K562 (cell line): Measurements from ENCODE around the gene PPP2R2B. TPM values are rescaled to one million over a fixed set of nuclear protein-coding genes. Genes with fewer than 3 reads are reported as not detected.

Source experiments
- ATAC-seq: fragments of 200-7000 bp; cut with Tn5 transposase; 3 replicates; pipeline ENCODE4 v1.9.1; 2020; ENCODE audit warnings: moderate library complexity
- BruUV-seq: library from RNA; stranded (reverse); fragments of 400-500 nt; replicated peaks from 2 replicates; lab custom pipeline; 2021; lab: Mats Ljungman, UMichigan
- CTCF ChIA-PET: fragments of 300-600 bp; formaldehyde crosslinking; extraction: SDS; loops from one replicate; lab custom pipeline; 2021; ENCODE audit warnings: low intra/inter-chr PET ratio; lab: Yijun Ruan, JAX
- POLR2A ChIA-PET: fragments of 300-600, 350-650 bp; sonication (Branson Sonifier 250); formaldehyde crosslinking; extraction: SDS; loops from one replicate; lab custom pipeline; 2021; ENCODE audit warnings: antibody characterized with exemption, inconsistent platforms; lab: Yijun Ruan, JAX
- DNase-seq, 4 experiments: peaks; one replicate each; pipeline versions ENCODE4 v3.0.0 to v3.0.0-alpha.2; 2011 to 2018; ENCODE audit warnings: low spot score in 3 of 4, mixed read lengths in 3 of 4; ENCODE audit errors: extremely low read depth in 1 of 4
- FAIRE-seq: peaks from 2 replicates; lab custom pipeline; 2011; peaks lifted over from hg19 to GRCh38; lab: Jason Lieb, UNC
- H2AFZ ChIP-seq: 2 replicates; pipeline ENCODE4 v1.6.0; 2011; ENCODE audit warnings: low read depth, low read length, control low read depth, inconsistent platforms
- H3K27ac ChIP-seq: fragments of 200-600 bp; 3 replicates; pipeline ENCODE4 v1.8.0; 2011; ENCODE audit warnings: low read depth, mild to moderate bottlenecking, control low read depth, inconsistent platforms, low read length, moderate library complexity, mixed read lengths; ENCODE audit errors: extremely low read depth
- H3K27me3 ChIP-seq, 2 experiments: fragments of 300-600 bp in 1 of 2; 2 replicates in 1 of 2; 3 replicates in 1 of 2; pipeline versions ENCODE4 v1.6.0 to v1.8.0; 2011; ENCODE audit warnings: inconsistent platforms in 2 of 2, low read length in 2 of 2, mild to moderate bottlenecking in 1 of 2, mixed read lengths in 1 of 2, moderate library complexity in 1 of 2; ENCODE audit not compliant: control insufficient read depth in 2 of 2, insufficient read depth in 2 of 2
- H3K36me3 ChIP-seq: fragments of 300-600 bp; 3 replicates; pipeline ENCODE4 v1.8.0; 2011; ENCODE audit warnings: mild to moderate bottlenecking, low read length, inconsistent platforms; ENCODE audit not compliant: control insufficient read depth, insufficient read depth
- H3K4me1 ChIP-seq, 2 experiments: fragments of 200-600 bp in 1 of 2; replicated peaks in 1 of 2; 2 replicates in 1 of 2; 3 replicates in 1 of 2; pipeline versions ENCODE4 v1.5.1 to v1.8.0; 2011; ENCODE audit warnings: inconsistent platforms in 2 of 2, low read length in 2 of 2, mild to moderate bottlenecking in 1 of 2, mixed read lengths in 1 of 2, moderate library complexity in 1 of 2; ENCODE audit not compliant: control insufficient read depth in 2 of 2, insufficient read depth in 2 of 2
- H3K4me2 ChIP-seq: 2 replicates; pipeline ENCODE4 v1.6.1; 2011; ENCODE audit warnings: low read length, control low read depth, inconsistent platforms, mixed read lengths; ENCODE audit not compliant: insufficient read depth
- H3K4me3 ChIP-seq: fragments of 200-600 bp; sonication (generic), shearing (Covaris generic); 2 replicates; pipeline ENCODE4 v1.5.1; 2016; ENCODE audit warnings: control low read depth, inconsistent platforms
- H3K79me2 ChIP-seq: fragments of 200-600 bp; 3 replicates; pipeline ENCODE4 v1.8.0; 2011; ENCODE audit warnings: low read length, inconsistent platforms; ENCODE audit not compliant: control insufficient read depth, insufficient read depth
- H3K9ac ChIP-seq, 2 experiments: 2 replicates each; pipeline versions ENCODE4 v1.6.0 to v1.6.1; 2011; ENCODE audit warnings: low read depth in 2 of 2, low read length in 2 of 2, control low read depth in 1 of 2, inconsistent platforms in 1 of 2, mild to moderate bottlenecking in 1 of 2, mixed read lengths in 1 of 2; ENCODE audit not compliant: insufficient read depth in 1 of 2
- H3K9me1 ChIP-seq: one replicate; pipeline ENCODE4 v1.6.0; 2011; ENCODE audit warnings: inconsistent platforms, mild to moderate bottlenecking, low read length, moderate library complexity; ENCODE audit not compliant: control insufficient read depth, insufficient read depth
- H3K9me3 ChIP-seq: replicated peaks from 2 replicates; pipeline ENCODE4 v1.5.1; 2011; ENCODE audit warnings: low read depth, low read length, inconsistent platforms; ENCODE audit not compliant: control insufficient read depth, insufficient read depth
- H4K20me1 ChIP-seq: replicated peaks from 2 replicates; pipeline ENCODE4 v1.6.1; 2011; ENCODE audit warnings: low read length, inconsistent platforms, mixed read lengths; ENCODE audit not compliant: control insufficient read depth, insufficient read depth
- ARNT ChIP-seq, 2 experiments: fragments of 450-650 bp; IDR thresholded peaks; 2 replicates each; pipeline ENCODE4 v1.6.1; 2016; ENCODE audit warnings: mild to moderate bottlenecking in 1 of 2
- HCFC1 ChIP-seq: IDR thresholded peaks from 2 replicates; pipeline ENCODE4 v1.6.1; 2012; ENCODE audit warnings: low read depth, low read length, improper control_type of control experiment
- KLF1 ChIP-seq: fragments of 450-650 bp; IDR thresholded peaks from 2 replicates; pipeline ENCODE4 v1.6.1; 2016; ENCODE audit warnings: missing genetic modification characterization, missing compliant biosample characterization
- PHTF2 ChIP-seq: fragments of 250-450 bp; sonication (Bioruptor Pico); IDR thresholded peaks from 2 replicates; pipeline ENCODE4 v1.5.0; 2021; ENCODE audit warnings: mild to moderate bottlenecking
- SMAD3 ChIP-seq: fragments of 450-650 bp; formaldehyde crosslinking; conservative IDR thresholded peaks from 2 replicates; pipeline ENCODE4 v1.4.0; 2020; ENCODE audit warnings: mild to moderate bottlenecking
- ZKSCAN3 ChIP-seq: fragments of 250-450 bp; sonication (Bioruptor Pico); IDR thresholded peaks from 2 replicates; pipeline ENCODE4 v1.4.0; 2020
- WGBS: fragments of 100-300 bp; shearing (Covaris generic); methylation state at CpG from one replicate; pipeline ENCODE4 v1.1.6; 2016; ENCODE audit warnings: low coverage, mixed read lengths; ENCODE audit not compliant: insufficient coverage; ENCODE audit errors: missing lambda C conversion rate; 5-methylcytosine and 5-hydroxymethylcytosine counted together
- in situ Hi-C: fragments of 300-500 bp; cut with MboI; formaldehyde crosslinking; loops from 4 replicates; pipeline ENCODE4 v1.15.0; 2018; ENCODE audit warnings: inconsistent platforms, mixed read lengths
- intact Hi-C: fragments of 100-400 bp; cut with micrococcal nuclease; formaldehyde crosslinking; loops from 2 replicates; pipeline ENCODE4 v1.14.2; 2022
- polyA plus RNA-seq, 8 experiments: library from polyadenylated mRNA; depleted of rRNA in 4 of 8; stranded (reverse) in 5 of 8; unstranded in 3 of 8; fragments of >200 nt; fragmentation: Nextera tagmentation in 2 of 8; fragmentation: Illumina TruSeq in 1 of 8; extraction: Ambion mirVana in 2 of 8; extraction: Trizol in 1 of 8; gene quantifications; 2 replicates each; pipeline versions ENCODE4 v1.2.1 to v1.2.3, GENCODE V29; 2011 to 2014; ENCODE audit warnings: inconsistent platforms in 1 of 8, missing spikeins in 1 of 8
- total RNA-seq, 7 experiments: library from RNA; depleted of rRNA in 6 of 7; stranded (reverse); fragments of >200 nt in 6 of 7; fragmentation: Illumina TruSeq in 2 of 7; extraction: Trizol in 2 of 7; gene quantifications; 2 replicates each; pipeline versions ENCODE4 v1.2.1 to v1.2.3, GENCODE V29; 2011 to 2021; ENCODE audit warnings: low replicate concordance in 1 of 7
- TF ChIP-seq, protein P1 (sequence below): fragments of 250-450 bp; sonication (Bioruptor Pico); IDR thresholded peaks from 2 replicates; pipeline ENCODE4 v1.8.0; 2022; ENCODE audit warnings: moderate library complexity, mild to moderate bottlenecking, inconsistent platforms

PPP2R2B gene
- total and polyA plus RNA-seq, 9 of the 15 experiments (the other 6 are each of a cell fraction or from before 2014, with no cell fraction given), result not detected

GRCh38 chr5:146793709-146794108, 84.8 kb downstream of the PPP2R2B start:
- Histone ChIP-seq H3K9ac (no peak overlapping the region), H2AFZ (no peak overlapping the region), H3K4me1 (no peaks in the 10 kb centered on the region), H3K79me2 (no peaks in the 10 kb centered on the region), H3K27ac (no peak overlapping the region), H3K9me1 (no peaks in the 10 kb centered on the region), H3K27me3 (no peaks in the 10 kb centered on the region), H3K4me2 (no peak overlapping the region), H3K9me3 (no peaks in the 10 kb centered on the region), H4K20me1 (no peaks in the 10 kb centered on the region)
- no TSS peak for BruUV-seq
- in situ Hi-C loops, result no loop called here
- no peak for DNase-seq
- POLR2A ChIA-PET, result interaction anchor here (0.6 to 0.7 kb wide), 2 partner anchors 8 to 12 kb away, joined by 3 to 4 read pairs; no protein-coding TSS in a partner anchor
- no peak for TF ChIP-seq ZKSCAN3 (CRISPR knock-in tag)
- no peak for TF ChIP-seq SMAD3 (CRISPR knock-in tag)
- no peak for TF ChIP-seq HCFC1
- TF ChIP-seq KLF1, result no peak
- TF ChIP-seq ARNT (IDR thresholded peaks at IDR 0.05), result no peak
- TF ChIP-seq, all 486 proteins: peak for 0
- CTCF ChIA-PET, result no interaction called here
- Histone ChIP-seq H3K4me3 (no peak overlapping the region), H3K36me3 (no peaks in the 10 kb centered on the region)
- FAIRE-seq (no peak), ATAC-seq (no peak)
- intact Hi-C loops, result no loop called here
- WGBS, result 0% methylated on average over 1 of the region's 1 CpG

DNA sequence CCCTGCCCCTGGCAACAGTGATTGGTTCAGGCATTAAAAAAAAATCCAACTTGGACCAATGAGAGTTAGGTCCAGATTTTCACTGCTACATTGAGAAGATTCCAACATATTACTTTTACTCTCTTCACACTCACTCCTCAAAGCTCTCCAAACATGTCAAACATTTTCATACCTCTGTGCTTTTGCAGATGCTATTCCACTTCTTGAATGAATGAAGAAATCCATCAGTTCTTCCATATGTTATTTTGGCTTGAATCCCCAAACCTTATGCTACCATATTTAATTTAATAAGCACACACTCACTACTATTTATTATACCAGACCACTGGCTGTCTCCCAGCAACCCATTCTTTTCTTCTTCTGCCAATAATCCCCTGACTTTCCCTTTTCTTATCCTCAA, 87.1 kb downstream of the PPP2R2B start:
- H3K4me3 ChIP-seq, result no peak overlapping the region

More for the DNA sequence above, 87.1 kb downstream of the PPP2R2B start:
- in situ Hi-C loops (no loop called here), intact Hi-C loops (no loop called here)
- Histone ChIP-seq H3K9me1 (no peaks in the 10 kb centered on the region), H3K9me3 (no peaks in the 10 kb centered on the region), H3K27me3 (no peaks in the 10 kb centered on the region), H4K20me1 (no peaks in the 10 kb centered on the region), H3K4me2 (no peak overlapping the region), H3K79me2 (no peaks in the 10 kb centered on the region), H3K4me1 (no peaks in the 10 kb centered on the region), H2AFZ (no peak overlapping the region), H3K27ac (no peak overlapping the region), H3K36me3 (no peaks in the 10 kb centered on the region), H3K9ac (no peak overlapping the region)
- ATAC-seq, result no peak
- ChIA-PET POLR2A (no interaction called here), CTCF (no interaction called here)
- no peak for TF ChIP-seq PHTF2 (CRISPR knock-in tag)
- TF ChIP-seq, protein P1, sequence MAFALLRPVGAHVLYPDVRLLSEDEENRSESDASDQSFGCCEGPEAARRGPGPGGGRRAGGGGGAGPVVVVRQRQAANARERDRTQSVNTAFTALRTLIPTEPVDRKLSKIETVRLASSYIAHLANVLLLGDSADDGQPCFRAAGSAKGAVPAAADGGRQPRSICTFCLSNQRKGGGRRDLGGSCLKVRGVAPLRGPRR (CRISPR knock-in tag), result no peak
- DNase-seq, result no peak
- no peak for FAIRE-seq
- no TSS peak for BruUV-seq
